ENCODE results near the gene HCN3. TPM values are rescaled to one million over a fixed set of nuclear protein-coding genes. Genes with fewer than 3 reads are reported as not detected.

The HCN3 gene
- total and polyA plus RNA-seq, 2 donors (not counting 1 experiment from before 2014, with no cell fraction given): 6.2 to 9.2 TPM

DNA sequence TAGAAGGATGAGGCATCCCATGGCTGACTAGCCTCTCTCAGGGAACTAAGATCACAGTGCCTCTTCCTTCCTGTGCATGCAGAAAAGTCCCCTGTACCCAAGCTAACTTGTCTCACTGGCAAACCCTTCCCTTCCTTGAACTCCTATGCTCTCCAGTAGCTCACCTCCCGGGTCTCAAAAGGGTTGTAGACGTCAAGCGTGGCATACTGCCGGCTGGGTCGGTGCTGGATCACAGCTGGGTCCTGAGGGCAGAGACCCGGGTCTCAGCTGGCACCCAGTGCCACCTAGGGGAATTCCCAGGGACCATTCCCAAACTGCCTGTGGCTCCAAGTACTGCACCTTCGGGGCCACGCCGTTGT, 15.8 kb upstream of the HCN3 start:
- Histone ChIP-seq H3K9me3 (ENCODE audit: control extremely low read depth in 1 of 3, control insufficient read depth in 2 of 3, insufficient read depth in 1 of 3, low read length in 2 of 3) (no peaks in the 10 kb centered on the region), H2AFZ (ENCODE audit: insufficient read depth, low read depth, low read length, poor library complexity, severe bottlenecking) (peak overlapping the region; percentile 79), H3K9ac (ENCODE audit: low read length) (peak overlapping the region; percentile 84), H3K4me3 (ENCODE audit: control extremely low read depth in 1 of 5, extremely low read depth in 1 of 5, insufficient read depth in 1 of 5, low read depth in 2 of 5, low read length in 4 of 5) (peak overlapping the region; percentile 62 to 96 (median 86)), H4K20me1 (ENCODE audit: control insufficient read depth, insufficient read depth, low read length, poor library complexity, severe bottlenecking) (peaks cover 14% of the 10 kb centered on the region), H3K27ac (ENCODE audit: low read length in 2 of 2) (peak overlapping the region; percentile 50 to 73), H3K27me3 (replicated peaks in 1 of 4; ENCODE audit: control extremely low read depth in 1 of 4, control insufficient read depth in 3 of 4, insufficient read depth in 4 of 4, low read length in 3 of 4) (no peaks in the 10 kb centered on the region), H3K4me2 (replicated peaks; ENCODE audit: low read depth, low read length, poor library complexity, severe bottlenecking) (peak overlapping the region; percentile 87), H3K36me3 (replicated peaks in 1 of 2; ENCODE audit: control extremely low read depth in 1 of 2, control insufficient read depth in 1 of 2, extremely low read depth in 1 of 2, insufficient read depth in 2 of 2, low read length in 1 of 2) (peaks cover 2 to 50% of the 10 kb centered on the region in 2 experiments), H3K79me2 (ENCODE audit: control insufficient read depth, insufficient read depth, low read length) (peaks cover 19% of the 10 kb centered on the region), H3K4me1 (ENCODE audit: control insufficient read depth in 2 of 2, insufficient read depth in 2 of 2, low read length in 2 of 2) (peaks cover 14 to 25% of the 10 kb centered on the region in 2 donors)
- CTCF ChIA-PET: interaction anchor here (1.0 to 4.3 kb wide), 9 partner anchors 11 to 68 kb away, joined by 3 to 71 read pairs (median 4); partner anchors contain the start of genes CLK2, FDPS, RUSC1 and THBS3
- WGBS (ENCODE audit: insufficient coverage): 0% methylated on average over 9 of the region's 9 CpGs
- intact Hi-C loops (cut with micrococcal nuclease): loop anchor here (5.0 kb wide), 1 partner anchor 301 kb away; the partner anchor contains the start of gene ASH1L
- peak overlapping the region; percentile 89 for H3K4me3 Mint-ChIP-seq
- DNase-seq (no peak), ATAC-seq (ENCODE audit: low read depth) (peak; percentile 2)
- peak overlapping the region; percentile 91 for H3K27ac Mint-ChIP-seq
- peaks cover 34% of the 10 kb centered on the region for H3K4me1 Mint-ChIP-seq
- POLR2A ChIA-PET: interaction anchor here (0.6 to 2.3 kb wide), 6 partner anchors 9 to 596 kb away, joined by 4 to 18 read pairs (median 6); partner anchors contain the start of genes CLK2 and GON4L
- TF ChIP-seq, protein P1, sequence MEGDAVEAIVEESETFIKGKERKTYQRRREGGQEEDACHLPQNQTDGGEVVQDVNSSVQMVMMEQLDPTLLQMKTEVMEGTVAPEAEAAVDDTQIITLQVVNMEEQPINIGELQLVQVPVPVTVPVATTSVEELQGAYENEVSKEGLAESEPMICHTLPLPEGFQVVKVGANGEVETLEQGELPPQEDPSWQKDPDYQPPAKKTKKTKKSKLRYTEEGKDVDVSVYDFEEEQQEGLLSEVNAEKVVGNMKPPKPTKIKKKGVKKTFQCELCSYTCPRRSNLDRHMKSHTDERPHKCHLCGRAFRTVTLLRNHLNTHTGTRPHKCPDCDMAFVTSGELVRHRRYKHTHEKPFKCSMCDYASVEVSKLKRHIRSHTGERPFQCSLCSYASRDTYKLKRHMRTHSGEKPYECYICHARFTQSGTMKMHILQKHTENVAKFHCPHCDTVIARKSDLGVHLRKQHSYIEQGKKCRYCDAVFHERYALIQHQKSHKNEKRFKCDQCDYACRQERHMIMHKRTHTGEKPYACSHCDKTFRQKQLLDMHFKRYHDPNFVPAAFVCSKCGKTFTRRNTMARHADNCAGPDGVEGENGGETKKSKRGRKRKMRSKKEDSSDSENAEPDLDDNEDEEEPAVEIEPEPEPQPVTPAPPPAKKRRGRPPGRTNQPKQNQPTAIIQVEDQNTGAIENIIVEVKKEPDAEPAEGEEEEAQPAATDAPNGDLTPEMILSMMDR (IDR thresholded peaks at IDR 0.05): no peak
- TF ChIP-seq EZH2 (IDR thresholded peaks at IDR 0.05; ENCODE audit: borderline replicate concordance, insufficient read depth, low read depth, low read length, poor library complexity, severe bottlenecking): no peak
- H3K9me3 Mint-ChIP-seq (ENCODE audit: insufficient read depth): no peaks in the 10 kb centered on the region
- H3K27me3 Mint-ChIP-seq: no peaks in the 10 kb centered on the region
